ENCODE results near the gene RYR2. TPM values are rescaled to one million over a fixed set of nuclear protein-coding genes. Genes with fewer than 3 reads are reported as not detected.

Gene RYR2
- total RNA-seq, 2 experiments from 2014 or later: not detected

DNA sequence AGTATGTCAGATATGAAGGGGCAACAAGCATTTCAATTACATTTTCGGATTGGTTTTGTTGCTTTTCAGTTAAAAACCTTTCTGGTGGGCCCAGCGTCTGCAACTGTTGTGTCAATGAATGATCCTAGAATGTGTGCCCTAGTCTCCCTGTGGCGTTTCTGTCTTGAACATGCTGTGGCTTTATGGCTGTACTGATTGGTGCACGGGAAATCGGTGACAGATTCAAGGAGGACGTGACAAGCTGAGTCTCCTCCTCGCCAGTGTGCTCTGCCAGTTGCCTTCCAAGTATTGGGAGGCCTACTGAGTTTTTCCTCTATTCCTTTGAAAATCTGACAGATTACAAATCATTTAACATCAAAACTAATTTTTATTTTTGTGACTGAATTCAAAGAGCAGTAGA lies 721.2 kb downstream of the RYR2 start:
- Mint-ChIP-seq H3K9me3 (no peaks in the 10 kb centered on the region), H3K36me3 (no peaks in the 10 kb centered on the region), H3K27ac (no peak overlapping the region), H3K4me1 (no peaks in the 10 kb centered on the region), H3K27me3 (no peaks in the 10 kb centered on the region), H3K4me3 (no peak overlapping the region)
- DNase-seq: no peak
- POLR2A ChIA-PET: no interaction called here
- ATAC-seq (ENCODE audit: low read depth): no peak

GRCh38 chr1:237763751-237764150 lies 721.8 kb downstream of the RYR2 start:
- no peaks in the 10 kb centered on the region for H3K36me3 Mint-ChIP-seq
- no peaks in the 10 kb centered on the region for H3K4me1 Mint-ChIP-seq
- H3K4me3 Mint-ChIP-seq: no peak overlapping the region
- POLR2A ChIA-PET: no interaction called here
- H3K27me3 Mint-ChIP-seq: no peaks in the 10 kb centered on the region
- no peak overlapping the region for H3K27ac Mint-ChIP-seq
- no peak for ATAC-seq (ENCODE audit: low read depth)
- DNase-seq: no peak
- no peaks in the 10 kb centered on the region for H3K9me3 Mint-ChIP-seq

GRCh38 chr1:237769916-237770315 lies 727.9 kb downstream of the RYR2 start:
- POLR2A ChIA-PET: no interaction called here
- H3K9me3 Mint-ChIP-seq: no peaks in the 10 kb centered on the region
- H3K27ac Mint-ChIP-seq: no peak overlapping the region
- ATAC-seq (ENCODE audit: low read depth): no peak
- no peaks in the 10 kb centered on the region for H3K27me3 Mint-ChIP-seq
- no peaks in the 10 kb centered on the region for H3K36me3 Mint-ChIP-seq
- no peak for DNase-seq
- H3K4me1 Mint-ChIP-seq: no peaks in the 10 kb centered on the region
- H3K4me3 Mint-ChIP-seq: no peak overlapping the region

DNA sequence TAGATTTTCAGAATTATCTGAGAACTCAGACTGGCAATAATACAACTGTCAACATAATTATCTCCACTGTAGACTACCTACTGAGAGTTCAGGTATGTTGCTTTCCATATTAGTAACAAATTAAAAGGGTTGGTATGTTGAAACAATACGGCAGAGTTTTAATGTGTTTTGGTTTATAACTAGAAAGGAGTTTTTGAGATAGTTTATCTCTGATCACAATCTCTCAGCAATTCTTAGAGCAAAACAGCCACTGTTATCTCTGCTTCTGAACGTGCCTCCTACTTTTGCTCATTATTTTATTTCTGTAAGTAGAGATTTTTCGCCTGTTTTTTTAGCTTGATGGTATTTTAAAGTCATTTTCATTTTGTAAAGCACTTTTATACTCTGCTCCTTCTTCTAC lies 730.0 kb downstream of the RYR2 start:
- no peak for DNase-seq
- POLR2A ChIA-PET: no interaction called here
- Mint-ChIP-seq H3K9me3 (no peaks in the 10 kb centered on the region), H3K4me1 (no peaks in the 10 kb centered on the region), H3K27ac (no peak overlapping the region), H3K4me3 (no peak overlapping the region), H3K36me3 (no peaks in the 10 kb centered on the region), H3K27me3 (no peaks in the 10 kb centered on the region)
- no peak for ATAC-seq (ENCODE audit: low read depth)

GRCh38 chr1:237774246-237774645 lies 732.3 kb downstream of the RYR2 start:
- POLR2A ChIA-PET: no interaction called here
- no peak overlapping the region for H3K27ac Mint-ChIP-seq
- ATAC-seq (ENCODE audit: low read depth): no peak

GRCh38 chr1:237779356-237779755 lies 737.4 kb downstream of the RYR2 start:
- H3K36me3 Mint-ChIP-seq: no peaks in the 10 kb centered on the region
- no peaks in the 10 kb centered on the region for H3K27me3 Mint-ChIP-seq

More at GRCh38 chr1:237774246-237774645, 732.3 kb downstream of the RYR2 start:
- Mint-ChIP-seq H3K4me3 (no peak overlapping the region), H3K27me3 (no peaks in the 10 kb centered on the region), H3K9me3 (no peaks in the 10 kb centered on the region), H3K36me3 (no peaks in the 10 kb centered on the region), H3K4me1 (no peaks in the 10 kb centered on the region)
- DNase-seq: no peak

DNA sequence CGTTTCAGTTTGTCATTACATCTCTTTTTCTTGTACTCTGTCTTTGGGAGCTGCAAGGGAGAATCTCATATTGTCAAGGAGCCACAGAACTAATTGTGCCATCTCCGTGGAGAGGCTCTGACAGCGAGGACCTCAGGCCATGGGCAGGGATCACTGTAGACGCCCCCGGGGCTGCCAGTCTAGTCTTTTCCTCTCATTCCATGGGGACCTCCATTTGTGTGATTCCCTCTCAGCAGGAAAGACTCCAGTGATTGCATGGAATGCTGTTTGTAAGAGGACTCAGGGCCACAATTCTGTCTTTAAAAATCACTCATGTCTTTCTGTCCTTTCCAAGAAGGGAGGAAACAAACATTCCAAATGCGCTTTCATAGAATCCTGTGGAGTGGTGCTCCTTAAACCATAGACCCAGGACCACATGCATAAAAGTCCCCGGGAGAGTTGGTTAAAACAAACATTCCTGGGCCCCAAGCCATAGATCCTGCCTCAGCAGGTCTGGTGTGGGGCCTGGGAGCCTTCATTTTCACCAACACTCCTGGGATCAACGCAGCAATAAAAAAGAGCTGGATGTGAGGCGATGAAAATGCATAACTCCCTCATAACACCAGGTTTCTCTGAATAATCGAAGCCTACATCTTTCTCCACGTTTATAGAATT lies 744.2 kb downstream of the RYR2 start:
- DNase-seq: no peak
- H3K9me3 Mint-ChIP-seq: no peaks in the 10 kb centered on the region
- H3K27ac Mint-ChIP-seq: no peak overlapping the region
- H3K4me1 Mint-ChIP-seq: no peaks in the 10 kb centered on the region
- no peaks in the 10 kb centered on the region for H3K27me3 Mint-ChIP-seq
- H3K4me3 Mint-ChIP-seq: no peak overlapping the region
- ATAC-seq (ENCODE audit: low read depth): no peak
- H3K36me3 Mint-ChIP-seq: no peaks in the 10 kb centered on the region
- POLR2A ChIA-PET: no interaction called here

More at GRCh38 chr1:237779356-237779755, 737.4 kb downstream of the RYR2 start:
- ATAC-seq (ENCODE audit: low read depth) (no peak), DNase-seq (no peak)
- H3K4me3 Mint-ChIP-seq: no peak overlapping the region
- no peaks in the 10 kb centered on the region for H3K4me1 Mint-ChIP-seq
- POLR2A ChIA-PET: no interaction called here
- no peaks in the 10 kb centered on the region for H3K9me3 Mint-ChIP-seq
- H3K27ac Mint-ChIP-seq: no peak overlapping the region

DNA sequence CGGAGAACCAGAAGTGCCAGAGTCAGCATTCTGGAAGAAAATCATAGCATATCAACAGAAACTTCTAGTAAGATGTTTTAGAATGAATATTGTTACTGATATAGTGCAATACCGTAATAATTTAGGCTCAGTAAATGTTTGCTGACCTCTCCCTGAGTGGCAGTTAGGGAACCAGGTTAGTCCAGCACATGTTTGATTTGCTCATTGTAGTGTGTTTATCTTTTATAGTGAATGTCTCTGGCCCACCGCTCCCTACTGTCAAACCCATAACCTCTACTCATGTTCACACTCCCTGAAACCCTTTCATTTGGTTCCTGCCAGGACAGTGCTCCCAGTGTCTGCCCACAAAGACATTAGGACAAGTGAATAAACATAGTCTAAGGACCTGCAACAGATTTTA lies 746.1 kb downstream of the RYR2 start:
- no peaks in the 10 kb centered on the region for H3K4me1 Mint-ChIP-seq
- H3K36me3 Mint-ChIP-seq: no peaks in the 10 kb centered on the region
- POLR2A ChIA-PET: no interaction called here
- no peak overlapping the region for H3K27ac Mint-ChIP-seq
- ATAC-seq (ENCODE audit: low read depth) (no peak), DNase-seq (no peak)
- no peaks in the 10 kb centered on the region for H3K9me3 Mint-ChIP-seq
- no peak overlapping the region for H3K4me3 Mint-ChIP-seq
- H3K27me3 Mint-ChIP-seq: no peaks in the 10 kb centered on the region

GRCh38 chr1:237789619-237790018 lies 747.6 kb downstream of the RYR2 start:
- no peak overlapping the region for H3K4me3 Mint-ChIP-seq
- H3K4me1 Mint-ChIP-seq: no peaks in the 10 kb centered on the region
- H3K9me3 Mint-ChIP-seq: no peaks in the 10 kb centered on the region
- ATAC-seq (ENCODE audit: low read depth) (no peak), DNase-seq (no peak)
- H3K36me3 Mint-ChIP-seq: no peaks in the 10 kb centered on the region
- POLR2A ChIA-PET: no interaction called here
- H3K27me3 Mint-ChIP-seq: no peaks in the 10 kb centered on the region
- no peak overlapping the region for H3K27ac Mint-ChIP-seq

GRCh38 chr1:237791592-237791991 lies 749.6 kb downstream of the RYR2 start:
- DNase-seq (no peak), ATAC-seq (ENCODE audit: low read depth) (no peak)
- H3K36me3 Mint-ChIP-seq: no peaks in the 10 kb centered on the region
- POLR2A ChIA-PET: no interaction called here
- H3K4me1 Mint-ChIP-seq: no peaks in the 10 kb centered on the region
- H3K9me3 Mint-ChIP-seq: no peaks in the 10 kb centered on the region
- no peaks in the 10 kb centered on the region for H3K27me3 Mint-ChIP-seq
- no peak overlapping the region for H3K4me3 Mint-ChIP-seq
- no peak overlapping the region for H3K27ac Mint-ChIP-seq

DNA sequence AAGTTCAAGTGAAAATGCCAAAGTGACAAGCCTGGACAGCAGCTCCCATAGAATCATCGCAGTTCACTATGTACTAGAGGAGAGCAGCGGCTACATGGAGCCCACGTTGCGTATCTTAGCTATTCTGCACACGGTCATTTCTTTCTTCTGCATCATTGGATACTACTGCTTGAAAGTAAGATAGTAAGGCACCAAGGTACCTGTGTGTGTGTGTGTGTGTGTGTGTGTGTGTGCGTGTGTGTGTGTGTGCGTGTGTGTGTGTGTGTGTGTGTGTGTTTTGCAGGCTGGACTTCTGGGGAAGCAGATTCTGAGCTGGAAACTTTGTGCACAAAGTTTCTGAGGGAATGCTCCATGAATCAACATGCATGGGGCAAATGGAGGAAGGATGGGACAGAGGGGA lies 750.2 kb downstream of the RYR2 start:
- peaks cover 2% of the 10 kb centered on the region for H3K27me3 Mint-ChIP-seq
- H3K9me3 Mint-ChIP-seq: no peaks in the 10 kb centered on the region
- POLR2A ChIA-PET: no interaction called here
- H3K27ac Mint-ChIP-seq: no peak overlapping the region
- no peak overlapping the region for H3K4me3 Mint-ChIP-seq
- DNase-seq (no peak), ATAC-seq (ENCODE audit: low read depth) (no peak)
- H3K36me3 Mint-ChIP-seq: no peaks in the 10 kb centered on the region
- no peaks in the 10 kb centered on the region for H3K4me1 Mint-ChIP-seq

DNA sequence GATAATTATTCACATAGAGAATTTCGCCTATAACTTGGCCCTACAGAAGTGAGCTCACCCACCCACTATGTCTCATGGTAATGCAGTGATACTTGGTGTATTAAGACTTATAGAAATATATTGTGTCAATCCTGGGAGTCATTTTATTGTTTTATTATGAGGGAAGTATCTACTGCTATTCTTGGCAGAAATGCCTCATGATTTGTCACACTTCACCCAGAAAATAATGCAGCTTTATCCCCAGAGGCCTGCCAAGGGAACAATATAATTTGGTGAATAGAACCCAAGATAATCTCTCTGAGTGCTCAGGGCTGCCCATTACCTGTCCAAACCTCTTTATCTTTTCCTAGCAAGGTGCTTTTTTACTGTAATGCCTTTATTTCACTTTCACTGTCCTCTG lies 750.7 kb downstream of the RYR2 start:
- no peak for ATAC-seq (ENCODE audit: low read depth)
- H3K27ac Mint-ChIP-seq: no peak overlapping the region
- POLR2A ChIA-PET: no interaction called here

GRCh38 chr1:237794071-237794470 lies 752.1 kb downstream of the RYR2 start:
- no peaks in the 10 kb centered on the region for H3K36me3 Mint-ChIP-seq
- no peak for ATAC-seq (ENCODE audit: low read depth)
- H3K27me3 Mint-ChIP-seq: peaks cover 2% of the 10 kb centered on the region
- no peak overlapping the region for H3K27ac Mint-ChIP-seq
- no peak for DNase-seq
- H3K4me3 Mint-ChIP-seq: no peak overlapping the region
- POLR2A ChIA-PET: no interaction called here
- H3K9me3 Mint-ChIP-seq: no peaks in the 10 kb centered on the region
- no peaks in the 10 kb centered on the region for H3K4me1 Mint-ChIP-seq

More for the DNA sequence above, 750.7 kb downstream of the RYR2 start:
- Mint-ChIP-seq H3K36me3 (no peaks in the 10 kb centered on the region), H3K27me3 (peaks cover 2% of the 10 kb centered on the region), H3K9me3 (no peaks in the 10 kb centered on the region), H3K4me1 (no peaks in the 10 kb centered on the region), H3K4me3 (no peak overlapping the region)
- no peak for DNase-seq

DNA sequence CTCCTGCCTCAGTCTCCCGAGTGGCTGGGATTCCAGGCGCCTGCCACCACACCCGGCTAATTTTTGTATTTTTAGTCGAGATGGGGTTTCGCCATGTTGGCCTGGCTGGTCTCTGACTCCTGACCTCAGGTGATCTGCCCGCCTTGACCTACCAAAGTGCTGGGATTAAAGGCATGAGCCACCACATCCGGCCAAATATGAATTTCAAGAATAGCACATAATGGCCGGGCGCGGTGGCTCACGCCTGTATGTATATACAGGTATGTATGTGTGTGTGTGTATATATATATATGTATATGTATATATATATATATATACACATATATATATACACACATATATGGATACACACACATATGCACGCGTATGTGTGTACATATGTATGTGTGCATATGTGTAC lies 753.6 kb downstream of the RYR2 start:
- H3K27ac Mint-ChIP-seq: no peak overlapping the region
- no peaks in the 10 kb centered on the region for H3K36me3 Mint-ChIP-seq
- DNase-seq (no peak), ATAC-seq (ENCODE audit: low read depth) (no peak)
- POLR2A ChIA-PET: no interaction called here
- H3K4me3 Mint-ChIP-seq: no peak overlapping the region
- H3K9me3 Mint-ChIP-seq: no peaks in the 10 kb centered on the region
- peaks cover 2% of the 10 kb centered on the region for H3K27me3 Mint-ChIP-seq
- no peaks in the 10 kb centered on the region for H3K4me1 Mint-ChIP-seq

Measured in activated naive CD8-positive, alpha-beta T cell treated with anti-CD3 and anti-CD28 coated beads, Interleukin-2, amount 10 ng/mL, durations not matched to agents 7 days and 5 days (primary cell).